ENCODE data around the gene ABCA1.

- TF ChIP-seq, protein P1, sequence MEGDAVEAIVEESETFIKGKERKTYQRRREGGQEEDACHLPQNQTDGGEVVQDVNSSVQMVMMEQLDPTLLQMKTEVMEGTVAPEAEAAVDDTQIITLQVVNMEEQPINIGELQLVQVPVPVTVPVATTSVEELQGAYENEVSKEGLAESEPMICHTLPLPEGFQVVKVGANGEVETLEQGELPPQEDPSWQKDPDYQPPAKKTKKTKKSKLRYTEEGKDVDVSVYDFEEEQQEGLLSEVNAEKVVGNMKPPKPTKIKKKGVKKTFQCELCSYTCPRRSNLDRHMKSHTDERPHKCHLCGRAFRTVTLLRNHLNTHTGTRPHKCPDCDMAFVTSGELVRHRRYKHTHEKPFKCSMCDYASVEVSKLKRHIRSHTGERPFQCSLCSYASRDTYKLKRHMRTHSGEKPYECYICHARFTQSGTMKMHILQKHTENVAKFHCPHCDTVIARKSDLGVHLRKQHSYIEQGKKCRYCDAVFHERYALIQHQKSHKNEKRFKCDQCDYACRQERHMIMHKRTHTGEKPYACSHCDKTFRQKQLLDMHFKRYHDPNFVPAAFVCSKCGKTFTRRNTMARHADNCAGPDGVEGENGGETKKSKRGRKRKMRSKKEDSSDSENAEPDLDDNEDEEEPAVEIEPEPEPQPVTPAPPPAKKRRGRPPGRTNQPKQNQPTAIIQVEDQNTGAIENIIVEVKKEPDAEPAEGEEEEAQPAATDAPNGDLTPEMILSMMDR (IDR thresholded peaks at IDR 0.05; ENCODE audit: borderline replicate concordance, extremely low read depth, low read length, poor library complexity, severe bottlenecking): no peak
- TF ChIP-seq EZH2 (IDR thresholded peaks at IDR 0.05; ENCODE audit: borderline replicate concordance, low read depth, low read length, severe bottlenecking): no peak
Measured at GRCh38 chr9:104958751-104959150, 30.8 kb upstream of the ABCA1 start.

Measured in DND-41 (cell line).